K562 (cell line): Measurements from ENCODE around the gene C11orf91. TPM values are rescaled to one million over a fixed set of nuclear protein-coding genes. Genes with fewer than 3 reads are reported as not detected.
A peak's percentile ranks its signal among the peaks of the same experiment; 100 is the strongest.

Experiments
- CBFA2T3 ChIP-seq: fragments of 450-650 bp; IDR thresholded peaks from 2 replicates; pipeline ENCODE4 v1.6.1; 2017
- JUND ChIP-seq, 2 experiments: IDR thresholded peaks; 2 replicates in 1 of 2; 3 replicates in 1 of 2; pipeline ENCODE4 v1.6.1; 2011; ENCODE audit warnings: borderline replicate concordance in 2 of 2, low read depth in 2 of 2, low read length in 2 of 2, improper control_type of control experiment in 1 of 2, missing biosample characterization in 1 of 2, missing genetic modification characterization in 1 of 2, missing genetic modification reagents in 1 of 2
- MAZ ChIP-seq, 2 experiments: fragments of 450-650 bp in 1 of 2; sonication (generic) in 1 of 2; formaldehyde crosslinking; IDR thresholded peaks in 1 of 2; conservative IDR thresholded peaks in 1 of 2; 2 replicates each; pipeline versions ENCODE4 v1.4.0 to v1.5.0; 2020; ENCODE audit warnings: mild to moderate bottlenecking in 1 of 2, missing genetic modification reagents in 1 of 2
- MCM2 ChIP-seq: fragments of 450-650 bp; IDR thresholded peaks from 2 replicates; pipeline ENCODE4 v1.6.1; 2017; ENCODE audit warnings: low read depth, mild to moderate bottlenecking
- NFATC3 ChIP-seq: fragments of 450-650 bp; IDR thresholded peaks from 2 replicates; pipeline ENCODE4 v1.6.1; 2017; ENCODE audit warnings: mild to moderate bottlenecking
- NFIC ChIP-seq: fragments of 450-650 bp; IDR thresholded peaks from 2 replicates; pipeline ENCODE4 v1.6.1; 2017; ENCODE audit warnings: mild to moderate bottlenecking, inconsistent platforms
- NR2C1 ChIP-seq, 2 experiments: fragments of 450-650 bp; IDR thresholded peaks; 2 replicates each; pipeline ENCODE4 v1.6.1; 2017; ENCODE audit warnings: mild to moderate bottlenecking in 2 of 2, antibody characterized with exemption in 1 of 2, inconsistent platforms in 1 of 2, missing compliant biosample characterization in 1 of 2, missing genetic modification characterization in 1 of 2
- NRF1 ChIP-seq, 2 experiments: fragments of 450-650 bp; IDR thresholded peaks in 1 of 2; conservative IDR thresholded peaks in 1 of 2; 2 replicates each; pipeline ENCODE4 v1.6.1; 2014; ENCODE audit warnings: mild to moderate bottlenecking in 2 of 2
- SAFB2 ChIP-seq: fragments of 200-400 bp; formaldehyde crosslinking; IDR thresholded peaks from 2 replicates; pipeline ENCODE4 v1.6.1; 2018; ENCODE audit warnings: borderline replicate concordance, low read length, low read depth, moderate library complexity; ENCODE audit not compliant: severe bottlenecking
- SMARCA5 ChIP-seq: fragments of 450-650 bp; IDR thresholded peaks from 2 replicates; pipeline ENCODE4 v1.6.1; 2016
- TRIM28 ChIP-seq: fragments of 450-650 bp; IDR thresholded peaks from 2 replicates; pipeline ENCODE4 v1.6.1; 2017
- ZBTB1 ChIP-seq: sonication (generic); formaldehyde crosslinking; IDR thresholded peaks from 2 replicates; pipeline ENCODE4 v1.8.1; 2023; ENCODE audit warnings: missing genetic modification reagents, low read depth, mild to moderate bottlenecking, borderline replicate concordance
- polyA plus RNA-seq, 8 experiments: library from polyadenylated mRNA; depleted of rRNA in 4 of 8; stranded (reverse) in 5 of 8; unstranded in 3 of 8; fragments of >200 nt; fragmentation: Nextera tagmentation in 2 of 8; fragmentation: Illumina TruSeq in 1 of 8; extraction: Ambion mirVana in 2 of 8; extraction: Trizol in 1 of 8; gene quantifications; 2 replicates each; pipeline versions ENCODE4 v1.2.1 to v1.2.3, GENCODE V29; 2011 to 2014; ENCODE audit warnings: inconsistent platforms in 1 of 8, missing spikeins in 1 of 8
- total RNA-seq, 7 experiments: library from RNA; depleted of rRNA in 6 of 7; stranded (reverse); fragments of >200 nt in 6 of 7; fragmentation: Illumina TruSeq in 2 of 7; extraction: Trizol in 2 of 7; gene quantifications; 2 replicates each; pipeline versions ENCODE4 v1.2.1 to v1.2.3, GENCODE V29; 2011 to 2021; ENCODE audit warnings: low replicate concordance in 1 of 7
- TF ChIP-seq, protein P1 (sequence below): fragments of 200-400 bp; formaldehyde crosslinking; IDR thresholded peaks from 2 replicates; pipeline ENCODE4 v1.6.1; 2017; ENCODE audit warnings: mild to moderate bottlenecking, low read depth, low read length, moderate library complexity
- TF ChIP-seq, protein P2 (sequence below), 2 experiments: fragments of 450-650 bp in 1 of 2; sonication (generic) in 1 of 2; formaldehyde crosslinking in 1 of 2; IDR thresholded peaks in 1 of 2; conservative IDR thresholded peaks in 1 of 2; 2 replicates each; pipeline versions ENCODE4 v1.6.1 to v1.8.1; 2016 to 2023; ENCODE audit warnings: mild to moderate bottlenecking in 2 of 2, moderate library complexity in 2 of 2, inconsistent platforms in 1 of 2, missing genetic modification reagents in 1 of 2
- TF ChIP-seq, protein P3 (sequence below), 2 experiments: fragments of 450-650 bp; IDR thresholded peaks; 2 replicates each; pipeline ENCODE4 v1.6.1; 2016; ENCODE audit warnings: mild to moderate bottlenecking in 2 of 2, borderline replicate concordance in 1 of 2, low read depth in 1 of 2, moderate library complexity in 1 of 2

Gene C11orf91
- total and polyA plus RNA-seq, 9 of the 15 experiments (the other 6 are each of a cell fraction or from before 2014, with no cell fraction given) = not detected

- TF ChIP-seq, protein P1, sequence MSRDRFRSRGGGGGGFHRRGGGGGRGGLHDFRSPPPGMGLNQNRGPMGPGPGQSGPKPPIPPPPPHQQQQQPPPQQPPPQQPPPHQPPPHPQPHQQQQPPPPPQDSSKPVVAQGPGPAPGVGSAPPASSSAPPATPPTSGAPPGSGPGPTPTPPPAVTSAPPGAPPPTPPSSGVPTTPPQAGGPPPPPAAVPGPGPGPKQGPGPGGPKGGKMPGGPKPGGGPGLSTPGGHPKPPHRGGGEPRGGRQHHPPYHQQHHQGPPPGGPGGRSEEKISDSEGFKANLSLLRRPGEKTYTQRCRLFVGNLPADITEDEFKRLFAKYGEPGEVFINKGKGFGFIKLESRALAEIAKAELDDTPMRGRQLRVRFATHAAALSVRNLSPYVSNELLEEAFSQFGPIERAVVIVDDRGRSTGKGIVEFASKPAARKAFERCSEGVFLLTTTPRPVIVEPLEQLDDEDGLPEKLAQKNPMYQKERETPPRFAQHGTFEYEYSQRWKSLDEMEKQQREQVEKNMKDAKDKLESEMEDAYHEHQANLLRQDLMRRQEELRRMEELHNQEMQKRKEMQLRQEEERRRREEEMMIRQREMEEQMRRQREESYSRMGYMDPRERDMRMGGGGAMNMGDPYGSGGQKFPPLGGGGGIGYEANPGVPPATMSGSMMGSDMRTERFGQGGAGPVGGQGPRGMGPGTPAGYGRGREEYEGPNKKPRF = no peak
- TF ChIP-seq, protein P2, sequence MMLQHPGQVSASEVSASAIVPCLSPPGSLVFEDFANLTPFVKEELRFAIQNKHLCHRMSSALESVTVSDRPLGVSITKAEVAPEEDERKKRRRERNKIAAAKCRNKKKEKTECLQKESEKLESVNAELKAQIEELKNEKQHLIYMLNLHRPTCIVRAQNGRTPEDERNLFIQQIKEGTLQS (IDR thresholded peaks at IDR 0.05) = 0 out of 2 replicates have a peak, but pooled peaks have one; percentile 2
- TF ChIP-seq, protein P2 (CRISPR knock-in tag; conservative IDR thresholded peaks at IDR 0.05) = 0 out of 2 replicates have a peak, but pooled peaks have one; percentile 6
- TF ChIP-seq JUND (IDR thresholded peaks at IDR 0.05; ENCODE audit: borderline replicate concordance, low read depth, low read length) (no peak), JUND (tag; IDR thresholded peaks at IDR 0.05; ENCODE audit: borderline replicate concordance, low read depth, low read length) (no peak; the same call in 2 of the 3 replicates), CBFA2T3 (0 out of 2 replicates have a peak, but pooled peaks have one; percentile 17), TRIM28 (no peak), NFATC3 (peak; percentile 93), MCM2 (no peak), SMARCA5 (no peak), NRF1 (conservative IDR thresholded peaks at IDR 0.05 in 1 of 2, IDR thresholded peaks at IDR 0.05 in 1 of 2) (0 out of 4 replicates have a peak, but pooled peaks of 1 of the 2 experiments have one; percentile 2), SAFB2 (no peak), MAZ (CRISPR knock-in tag; conservative IDR thresholded peaks at IDR 0.05 in 1 of 2, IDR thresholded peaks at IDR 0.05 in 1 of 2) (no peak; a peak in 1 of 4 replicates), ZBTB1 (CRISPR knock-in tag) (no peak), NR2C1 (IDR thresholded peaks at IDR 0.05) (no peak), NR2C1 (tag; IDR thresholded peaks at IDR 0.05) (peak; percentile 13; the same call in 1 of the 2 replicates), NFIC (no peak)
- TF ChIP-seq, protein P3, sequence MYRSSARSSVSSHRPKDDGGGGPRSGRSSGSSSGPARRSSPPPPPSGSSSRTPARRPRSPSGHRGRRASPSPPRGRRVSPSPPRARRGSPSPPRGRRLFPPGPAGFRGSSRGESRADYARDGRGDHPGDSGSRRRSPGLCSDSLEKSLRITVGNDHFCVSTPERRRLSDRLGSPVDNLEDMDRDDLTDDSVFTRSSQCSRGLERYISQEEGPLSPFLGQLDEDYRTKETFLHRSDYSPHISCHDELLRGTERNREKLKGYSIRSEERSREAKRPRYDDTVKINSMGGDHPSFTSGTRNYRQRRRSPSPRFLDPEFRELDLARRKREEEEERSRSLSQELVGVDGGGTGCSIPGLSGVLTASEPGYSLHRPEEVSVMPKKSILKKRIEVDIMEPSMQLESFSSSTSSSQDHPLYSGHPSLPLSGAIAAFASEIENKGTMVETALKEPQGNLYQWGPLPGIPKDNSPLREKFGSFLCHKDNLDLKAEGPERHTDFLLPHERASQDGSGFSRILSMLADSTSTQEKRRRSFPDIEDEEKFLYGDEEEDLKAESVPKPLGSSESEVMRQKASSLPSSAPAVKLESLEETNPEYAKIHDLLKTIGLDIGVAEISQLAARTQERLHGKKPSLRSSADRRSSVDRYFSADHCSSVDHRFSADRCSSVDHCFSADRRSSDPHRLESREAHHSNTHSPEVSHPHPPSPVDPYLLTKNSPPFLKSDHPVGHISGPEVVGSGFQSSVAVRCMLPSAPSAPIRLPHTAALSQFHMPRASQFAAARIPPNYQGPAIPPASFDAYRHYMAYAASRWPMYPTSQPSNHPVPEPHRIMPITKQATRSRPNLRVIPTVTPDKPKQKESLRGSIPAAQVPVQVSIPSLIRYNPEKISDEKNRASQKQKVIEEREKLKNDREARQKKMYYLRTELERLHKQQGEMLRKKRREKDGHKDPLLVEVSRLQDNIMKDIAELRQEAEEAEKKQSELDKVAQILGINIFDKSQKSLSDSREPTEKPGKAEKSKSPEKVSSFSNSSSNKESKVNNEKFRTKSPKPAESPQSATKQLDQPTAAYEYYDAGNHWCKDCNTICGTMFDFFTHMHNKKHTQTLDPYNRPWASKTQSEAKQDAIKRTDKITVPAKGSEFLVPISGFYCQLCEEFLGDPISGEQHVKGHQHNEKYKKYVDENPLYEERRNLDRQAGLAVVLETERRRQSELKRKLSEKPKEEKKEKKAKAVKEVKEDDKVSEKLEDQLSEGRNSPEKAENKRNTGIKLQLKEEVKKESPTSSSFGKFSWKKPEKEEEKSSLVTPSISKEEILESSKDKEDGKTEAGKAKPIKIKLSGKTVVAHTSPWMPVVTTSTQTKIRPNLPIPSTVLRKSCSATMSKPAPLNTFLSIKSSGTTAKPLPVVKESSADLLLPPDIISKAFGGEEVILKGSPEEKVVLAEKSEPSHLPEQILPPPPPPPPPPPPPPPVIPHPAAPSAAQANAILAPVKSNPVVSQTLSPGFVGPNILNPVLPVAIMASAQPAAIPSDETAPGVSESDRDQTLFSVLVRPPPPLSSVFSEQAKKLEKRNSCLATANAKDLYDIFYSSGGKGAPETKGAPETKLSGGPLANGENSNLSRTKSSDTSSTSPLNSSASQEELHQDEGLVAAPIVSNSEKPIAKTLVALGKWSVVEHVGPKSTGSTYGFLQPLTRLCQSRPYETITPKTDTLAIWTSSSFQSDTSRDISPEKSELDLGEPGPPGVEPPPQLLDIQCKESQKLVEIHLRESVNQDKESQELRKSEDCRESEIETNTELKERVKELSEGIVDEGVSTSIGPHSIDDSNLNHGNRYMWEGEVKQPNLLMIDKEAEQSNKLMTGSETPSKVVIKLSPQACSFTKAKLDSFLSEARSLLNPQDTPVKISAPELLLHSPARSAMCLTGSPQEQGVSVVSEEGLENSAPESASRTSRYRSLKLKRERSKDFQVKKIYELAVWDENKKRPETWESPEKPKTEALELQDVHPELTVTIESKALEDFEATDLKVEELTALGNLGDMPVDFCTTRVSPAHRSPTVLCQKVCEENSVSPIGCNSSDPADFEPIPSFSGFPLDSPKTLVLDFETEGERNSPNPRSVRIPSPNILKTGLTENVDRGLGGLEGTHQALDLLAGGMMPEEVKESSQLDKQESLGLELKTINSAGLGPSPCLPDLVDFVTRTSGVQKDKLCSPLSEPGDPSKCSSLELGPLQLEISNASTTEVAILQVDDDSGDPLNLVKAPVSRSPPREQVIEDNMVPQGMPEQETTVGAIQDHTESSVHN (IDR thresholded peaks at IDR 0.05; ENCODE audit: borderline replicate concordance in 1 of 2, low read depth in 1 of 2) = no peak
Observed at GRCh38 chr11:33722590-33723234, 22.1 kb upstream of the C11orf91 start (continued).
